Neural cell (in vitro differentiated cells): ENCODE data around the gene PBRM1. TPM values are rescaled to one million over a fixed set of nuclear protein-coding genes. Genes with fewer than 3 reads are reported as not detected.
"Not testable (repeated sequence)": the region's sequence is repeated elsewhere in the genome, so short reads cannot be mapped to it uniquely, and the experiment has no call there.

Source experiments
- H2AFZ ChIP-seq: fragments of 200-600, 300-800 bp; sonication (generic), shearing (Covaris generic); 2 replicates; pipeline ENCODE4 v1.6.0; 2014; ENCODE audit warnings: low read depth, mild to moderate bottlenecking, antibody characterized with exemption, low read length, moderate library complexity
- H3F3A ChIP-seq: fragments of 200-600 bp; shearing (Covaris generic); 2 replicates; pipeline ENCODE4 v1.6.1; 2016; ENCODE audit warnings: mild to moderate bottlenecking, moderate library complexity, mixed read lengths, antibody characterized with exemption, low read length; ENCODE audit not compliant: insufficient read depth, poor library complexity, severe bottlenecking
- H3K27ac ChIP-seq: fragments of 200-600, 300-800 bp; sonication (generic), shearing (Covaris generic); 2 replicates; pipeline ENCODE4 v1.5.1; 2014; ENCODE audit warnings: mild to moderate bottlenecking, low read length, moderate library complexity
- H3K27me3 ChIP-seq: fragments of 300-800, 200-600 bp; sonication (generic), shearing (Covaris generic); 2 replicates; pipeline ENCODE4 v1.6.0; 2014; ENCODE audit warnings: mild to moderate bottlenecking, low read depth, low read length, moderate library complexity; ENCODE audit not compliant: insufficient read depth
- H3K36me3 ChIP-seq: fragments of 300-800, 200-600 bp; sonication (generic), shearing (Covaris generic); 2 replicates; pipeline ENCODE4 v1.5.1; 2014; ENCODE audit warnings: mild to moderate bottlenecking, antibody characterized with exemption, low read length, moderate library complexity; ENCODE audit not compliant: insufficient read depth
- H3K4me2 ChIP-seq: fragments of 300-800, 200-600 bp; sonication (generic), shearing (Covaris generic); 2 replicates; pipeline ENCODE4 v1.6.0; 2014; ENCODE audit warnings: mild to moderate bottlenecking, low read length
- H3K4me3 ChIP-seq: fragments of 300-800, 200-600 bp; sonication (generic), shearing (Covaris generic); 2 replicates; pipeline ENCODE4 v1.5.1; 2014; ENCODE audit warnings: mild to moderate bottlenecking, low read length, moderate library complexity
- H3K79me2 ChIP-seq: fragments of 200-600 bp; shearing (Covaris generic); replicated peaks from 2 replicates; pipeline ENCODE4 v1.6.0; 2014; ENCODE audit warnings: mild to moderate bottlenecking, low read length, moderate library complexity; ENCODE audit not compliant: insufficient read depth
- H3K9ac ChIP-seq: fragments of 300-800, 200-600 bp; sonication (generic), shearing (Covaris generic); 2 replicates; pipeline ENCODE4 v1.6.1; 2016; ENCODE audit warnings: mild to moderate bottlenecking, low read length, mixed read lengths
- H3K9me2 ChIP-seq: fragments of 200-600 bp; shearing (Covaris generic); 2 replicates; pipeline ENCODE4 v1.6.1; 2016; ENCODE audit warnings: mild to moderate bottlenecking, low read length, mixed read lengths; ENCODE audit not compliant: insufficient read depth
- H3K9me3 ChIP-seq: fragments of 200-600, 300-800 bp; sonication (generic), shearing (Covaris generic); 2 replicates; pipeline ENCODE4 v1.6.1; 2016; ENCODE audit warnings: mild to moderate bottlenecking, mixed run types, low read length, moderate library complexity, mixed read lengths
- H4K20me1 ChIP-seq: fragments of 200-600 bp; shearing (Covaris generic); 2 replicates; pipeline ENCODE4 v1.6.1; 2016; ENCODE audit warnings: mild to moderate bottlenecking, mixed run types; ENCODE audit not compliant: insufficient read depth
- CTCF ChIP-seq: fragments of 450-650 bp; IDR thresholded peaks from 2 replicates; pipeline ENCODE4 v1.5.1; 2014; ENCODE audit warnings: antibody characterized with exemption, mild to moderate bottlenecking, moderate library complexity; ENCODE audit not compliant: poor library complexity, severe bottlenecking
- EZH2 ChIP-seq: fragments of 200-600, 300-800 bp; shearing (Covaris generic), sonication (generic); IDR thresholded peaks from 2 replicates; pipeline ENCODE4 v1.6.1; 2014; ENCODE audit warnings: antibody characterized with exemption, low read length, borderline replicate concordance, mild to moderate bottlenecking; ENCODE audit not compliant: insufficient read depth, poor library complexity, severe bottlenecking
- MXI1 ChIP-seq: fragments of 450-650 bp; conservative IDR thresholded peaks from 2 replicates; pipeline ENCODE4 v1.6.1; 2014; ENCODE audit warnings: antibody characterized with exemption, mild to moderate bottlenecking; ENCODE audit not compliant: poor library complexity, severe bottlenecking
- POLR2AphosphoS5 ChIP-seq: IDR thresholded peaks from 2 replicates; pipeline ENCODE4 v1.6.1; 2012
- RAD21 ChIP-seq: fragments of 450-650 bp; conservative IDR thresholded peaks from 2 replicates; pipeline ENCODE4 v1.6.1; 2014; ENCODE audit warnings: antibody characterized with exemption, mild to moderate bottlenecking, moderate library complexity
- REST ChIP-seq: IDR thresholded peaks from 2 replicates; pipeline ENCODE4 v1.6.1; 2012; ENCODE audit warnings: borderline replicate concordance
- SMC3 ChIP-seq: fragments of 450-650 bp; conservative IDR thresholded peaks from 2 replicates; pipeline ENCODE4 v1.6.1; 2014; ENCODE audit warnings: antibody characterized with exemption, mild to moderate bottlenecking, moderate library complexity; ENCODE audit not compliant: poor library complexity
- polyA plus RNA-seq: library from polyadenylated mRNA; depleted of rRNA; stranded (reverse); fragments of >200 nt; gene quantifications from 2 replicates; pipeline ENCODE4 v1.2.3, GENCODE V29; 2014

The PBRM1 gene
- polyA plus RNA-seq, 1 donor from 2014 or later = 66.6 TPM

- Histone ChIP-seq H3K27ac (no peak overlapping the region), H3K9ac (no peak overlapping the region), H2AFZ (no peak overlapping the region), H3K4me3 (no peak overlapping the region), H3K9me2 (no peaks in the 10 kb centered on the region), H4K20me1 (no peaks in the 10 kb centered on the region), H3K79me2 (peaks cover under 1% of the 10 kb centered on the region), H3K36me3 (no peaks in the 10 kb centered on the region), H3F3A (no peaks in the 10 kb centered on the region), H3K4me2 (no peak overlapping the region), H3K27me3 (no peaks in the 10 kb centered on the region), H3K9me3 (no peaks in the 10 kb centered on the region)
- TF ChIP-seq POLR2AphosphoS5 = no peak
- no peak for TF ChIP-seq SMC3
These were observed 158.5 kb downstream of the PBRM1 start for GRCh38 chr3:52527039-52527731.

GRCh38 chr3:52526671-52527038 lies 159.1 kb downstream of the PBRM1 start:
- H3K36me3 ChIP-seq, H3K4me3 ChIP-seq, H3K27ac ChIP-seq, H3K9me2 ChIP-seq, H3K9me3 ChIP-seq, H3F3A ChIP-seq, H4K20me1 ChIP-seq, H2AFZ ChIP-seq, H3K9ac ChIP-seq, H3K79me2 ChIP-seq, H3K27me3 ChIP-seq, H3K4me2 ChIP-seq: not testable (repeated sequence)

GRCh38 chr3:52525680-52526561 lies 159.8 kb downstream of the PBRM1 start:
- Histone ChIP-seq H3K9me3 (no peaks in the 10 kb centered on the region), H4K20me1 (no peaks in the 10 kb centered on the region), H3K4me3 (no peak overlapping the region), H3K9ac (no peak overlapping the region), H3F3A (no peaks in the 10 kb centered on the region), H3K27ac (no peak overlapping the region), H3K27me3 (no peaks in the 10 kb centered on the region), H3K79me2 (no peaks in the 10 kb centered on the region), H3K9me2 (no peaks in the 10 kb centered on the region), H3K4me2 (no peak overlapping the region), H2AFZ (no peak overlapping the region), H3K36me3 (no peaks in the 10 kb centered on the region)
- no peak for TF ChIP-seq POLR2AphosphoS5
- no peak for TF ChIP-seq EZH2
- no peak for TF ChIP-seq CTCF
- TF ChIP-seq RAD21 = no peak
- TF ChIP-seq MXI1 = no peak
- TF ChIP-seq REST = no peak
